B cell (primary cell): ENCODE measurements around the gene GPHB5. TPM values are rescaled to one million over a fixed set of nuclear protein-coding genes. Genes with fewer than 3 reads are reported as not detected.

Source experiments
- ATAC-seq: fragments of 200-7000 bp; cut with Tn5 transposase; one replicate; pipeline ENCODE4 v1.10.0; 2021; ENCODE audit warnings: low read depth, mild to moderate bottlenecking, moderate number of reproducible peaks, moderate library complexity
- CTCF ChIA-PET: fragments of 350-600 bp; sonication (Branson Sonifier 250); formaldehyde crosslinking; loops from one replicate; lab custom pipeline; 2021; ENCODE audit warnings: antibody characterized with exemption, inconsistent platforms; lab: Charles Lee
- POLR2A ChIA-PET: fragments of 350-600 bp; sonication (Branson Sonifier 250); formaldehyde crosslinking; loops from one replicate; lab custom pipeline; 2021; ENCODE audit warnings: antibody characterized with exemption; lab: Charles Lee
- DNase-seq: peaks from one replicate; pipeline ENCODE4 v3.0.0; 2013
- H2AFZ ChIP-seq: 2 replicates; pipeline ENCODE4 v1.6.1; 2012; ENCODE audit warnings: mild to moderate bottlenecking, low read depth, low read length; ENCODE audit not compliant: insufficient read depth, poor library complexity, severe bottlenecking
- H3K27ac ChIP-seq, 2 donors: 1 replicate in 1 of 2; 2 replicates in 1 of 2; pipeline ENCODE4 v1.5.1; 2012 to 2013; ENCODE audit warnings: low read length in 2 of 2, mild to moderate bottlenecking in 2 of 2, moderate library complexity in 1 of 2
- H3K27me3 ChIP-seq, 4 experiments: fragments of 200-600 bp in 1 of 4; sonication (generic) in 1 of 4; replicated peaks in 1 of 4; 1 replicate in 2 of 4; 2 replicates in 2 of 4; pipeline versions ENCODE4 v1.6.1 to v1.7.0; 2013 to 2016; ENCODE audit warnings: low read length in 3 of 4, mild to moderate bottlenecking in 2 of 4, mixed read lengths in 1 of 4, moderate library complexity in 1 of 4; ENCODE audit not compliant: insufficient read depth in 4 of 4, control insufficient read depth in 3 of 4; ENCODE audit errors: control extremely low read depth in 1 of 4
- H3K36me3 ChIP-seq, 2 experiments: replicated peaks in 1 of 2; 1 replicate in 1 of 2; 2 replicates in 1 of 2; pipeline versions ENCODE4 v1.6.1 to v1.7.1; 2013; ENCODE audit warnings: low read length in 1 of 2; ENCODE audit not compliant: insufficient read depth in 2 of 2, control insufficient read depth in 1 of 2; ENCODE audit errors: control extremely low read depth in 1 of 2, extremely low read depth in 1 of 2
- H3K4me1 ChIP-seq, 2 donors: fragments of 200-600 bp in 1 of 2; sonication (generic) in 1 of 2; 1 replicate in 1 of 2; 2 replicates in 1 of 2; pipeline versions ENCODE4 v1.5.1 to v1.6.1; 2013 to 2017; ENCODE audit warnings: low read length in 2 of 2; ENCODE audit not compliant: control insufficient read depth in 2 of 2, insufficient read depth in 2 of 2
- H3K4me2 ChIP-seq: replicated peaks from 2 replicates; pipeline ENCODE3; 2012; ENCODE audit warnings: mild to moderate bottlenecking, low read depth, low read length; ENCODE audit not compliant: poor library complexity, severe bottlenecking
- H3K4me3 ChIP-seq, 5 experiments: fragments of 200-600 bp in 1 of 5; sonication (generic) in 1 of 5; 1 replicate in 3 of 5; 2 replicates in 2 of 5; pipeline versions ENCODE4 v1.5.1 to v1.7.0; 2011 to 2016; ENCODE audit warnings: low read length in 4 of 5, mild to moderate bottlenecking in 4 of 5, low read depth in 2 of 5, control low read depth in 1 of 5, moderate library complexity in 1 of 5; ENCODE audit not compliant: insufficient read depth in 1 of 5; ENCODE audit errors: control extremely low read depth in 1 of 5, extremely low read depth in 1 of 5
- H3K79me2 ChIP-seq: fragments of 200-600 bp; sonication (generic); one replicate; pipeline ENCODE4 v1.6.0; 2016; ENCODE audit warnings: low read length; ENCODE audit not compliant: control insufficient read depth, insufficient read depth
- H3K9ac ChIP-seq: fragments of 200-600 bp; sonication (generic); 2 replicates; pipeline ENCODE4 v1.6.1; 2017; ENCODE audit warnings: mild to moderate bottlenecking, low read length, moderate library complexity
- H3K9me3 ChIP-seq, 3 donors: one replicate each; pipeline versions ENCODE4 v1.6.1 to v1.7.1; 2013; ENCODE audit warnings: low read length in 2 of 3; ENCODE audit not compliant: control insufficient read depth in 2 of 3, insufficient read depth in 1 of 3; ENCODE audit errors: control extremely low read depth in 1 of 3
- H4K20me1 ChIP-seq: 2 replicates; pipeline ENCODE4 v1.6.0; 2012; ENCODE audit warnings: mild to moderate bottlenecking, low read length; ENCODE audit not compliant: insufficient read depth, control insufficient read depth, poor library complexity, severe bottlenecking
- H3K27ac Mint-ChIP-seq: one replicate; pipeline ENCODE4 v1.8.0; 2021; ENCODE audit warnings: mixed read lengths
- H3K27me3 Mint-ChIP-seq: one replicate; pipeline ENCODE4 v1.8.0; 2021; ENCODE audit warnings: mixed read lengths
- H3K4me1 Mint-ChIP-seq: one replicate; pipeline ENCODE4 v1.8.0; 2021; ENCODE audit warnings: mixed read lengths
- H3K4me3 Mint-ChIP-seq: one replicate; pipeline ENCODE4 v1.8.0; 2021; ENCODE audit warnings: mixed read lengths
- H3K9me3 Mint-ChIP-seq: one replicate; pipeline ENCODE4 v1.8.0; 2022; ENCODE audit warnings: mixed read lengths; ENCODE audit not compliant: insufficient read depth
- EZH2 ChIP-seq: IDR thresholded peaks from 2 replicates; pipeline ENCODE4 v1.6.1; 2012; ENCODE audit warnings: borderline replicate concordance, low read depth, mild to moderate bottlenecking, moderate library complexity, low read length; ENCODE audit not compliant: insufficient read depth, poor library complexity, severe bottlenecking
- WGBS: methylation state at CpG from one replicate; pipeline ENCODE4 v1.1.5; 2013; ENCODE audit warnings: missing lambda C conversion rate; ENCODE audit not compliant: insufficient coverage; 5-methylcytosine and 5-hydroxymethylcytosine counted together
- intact Hi-C: fragments of 100-400 bp; cut with micrococcal nuclease; formaldehyde crosslinking; loops from one replicate; pipeline ENCODE4 v1.10.0; 2022
- polyA plus RNA-seq: library from polyadenylated mRNA; depleted of rRNA; stranded (reverse); fragments of >200 nt; gene quantifications from 2 replicates; pipeline ENCODE4 v1.2.3, GENCODE V29; 2012
- total RNA-seq, 2 donors: library from RNA; stranded (reverse); fragments of 120-200 nt in 1 of 2; gene quantifications; 1 replicate in 1 of 2; 2 replicates in 1 of 2; pipeline versions ENCODE4 v1.2.3 to v1.2.4, GENCODE V29; 2013 to 2022
- TF ChIP-seq, protein P1 (sequence below): fragments of 200-600 bp; IDR thresholded peaks from one replicate; pipeline ENCODE4 v1.8.0; 2022; ENCODE audit warnings: antibody characterized with exemption, mild to moderate bottlenecking

Gene GPHB5
- total and polyA plus RNA-seq, 2 donors (not counting 1 experiment from before 2014, with no cell fraction given), result not detected

DNA sequence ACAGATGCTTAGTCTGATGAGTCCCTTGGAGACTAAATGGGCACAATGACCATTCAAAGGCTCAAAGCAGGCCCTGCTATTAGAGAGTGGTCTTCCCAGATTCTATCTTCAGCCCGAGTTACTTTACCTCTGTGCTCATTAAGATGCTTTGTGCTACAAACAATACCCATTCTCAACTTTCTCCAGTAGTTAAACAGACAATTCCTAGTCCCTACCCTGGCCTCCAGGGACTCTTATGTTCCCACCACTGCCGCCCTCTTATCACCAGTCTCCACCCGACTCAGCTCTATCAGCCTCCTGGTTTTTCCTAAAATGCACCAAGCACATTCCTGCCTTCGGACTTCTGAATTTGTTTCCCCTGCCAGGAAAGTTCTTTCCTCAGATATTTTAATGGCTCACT is 25.6 kb upstream of the GPHB5 start:
- no peaks in the 10 kb centered on the region for H3K4me1 ChIP-seq
- WGBS, result 78% methylated on average over 4 of the region's 4 CpGs
- intact Hi-C loops, result no loop called here
- Mint-ChIP-seq H3K4me1 (no peaks in the 10 kb centered on the region), H3K27me3 (peaks cover 46% of the 10 kb centered on the region), H3K9me3 (no peaks in the 10 kb centered on the region), H3K27ac (no peak overlapping the region), H3K4me3 (no peak overlapping the region)
- H3K4me2 ChIP-seq, result no peak overlapping the region
- H3K4me3 ChIP-seq, result no peak overlapping the region
- peaks cover 0 to 14% (median 0%) of the 10 kb centered on the region in 4 experiments for H3K27me3 ChIP-seq
- no peak overlapping the region for H3K9ac ChIP-seq
- ChIA-PET POLR2A (no interaction called here), CTCF (no interaction called here)
- no peak overlapping the region for H2AFZ ChIP-seq
- H3K79me2 ChIP-seq, result no peaks in the 10 kb centered on the region
- no peaks in the 10 kb centered on the region for H4K20me1 ChIP-seq
- no peak for ATAC-seq
- no peaks in the 10 kb centered on the region for H3K9me3 ChIP-seq
- no peaks in the 10 kb centered on the region for H3K36me3 ChIP-seq
- TF ChIP-seq, protein P1, sequence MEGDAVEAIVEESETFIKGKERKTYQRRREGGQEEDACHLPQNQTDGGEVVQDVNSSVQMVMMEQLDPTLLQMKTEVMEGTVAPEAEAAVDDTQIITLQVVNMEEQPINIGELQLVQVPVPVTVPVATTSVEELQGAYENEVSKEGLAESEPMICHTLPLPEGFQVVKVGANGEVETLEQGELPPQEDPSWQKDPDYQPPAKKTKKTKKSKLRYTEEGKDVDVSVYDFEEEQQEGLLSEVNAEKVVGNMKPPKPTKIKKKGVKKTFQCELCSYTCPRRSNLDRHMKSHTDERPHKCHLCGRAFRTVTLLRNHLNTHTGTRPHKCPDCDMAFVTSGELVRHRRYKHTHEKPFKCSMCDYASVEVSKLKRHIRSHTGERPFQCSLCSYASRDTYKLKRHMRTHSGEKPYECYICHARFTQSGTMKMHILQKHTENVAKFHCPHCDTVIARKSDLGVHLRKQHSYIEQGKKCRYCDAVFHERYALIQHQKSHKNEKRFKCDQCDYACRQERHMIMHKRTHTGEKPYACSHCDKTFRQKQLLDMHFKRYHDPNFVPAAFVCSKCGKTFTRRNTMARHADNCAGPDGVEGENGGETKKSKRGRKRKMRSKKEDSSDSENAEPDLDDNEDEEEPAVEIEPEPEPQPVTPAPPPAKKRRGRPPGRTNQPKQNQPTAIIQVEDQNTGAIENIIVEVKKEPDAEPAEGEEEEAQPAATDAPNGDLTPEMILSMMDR, result no peak
- no peak for TF ChIP-seq EZH2
- no peak for DNase-seq
- no peak overlapping the region for H3K27ac ChIP-seq

DNA sequence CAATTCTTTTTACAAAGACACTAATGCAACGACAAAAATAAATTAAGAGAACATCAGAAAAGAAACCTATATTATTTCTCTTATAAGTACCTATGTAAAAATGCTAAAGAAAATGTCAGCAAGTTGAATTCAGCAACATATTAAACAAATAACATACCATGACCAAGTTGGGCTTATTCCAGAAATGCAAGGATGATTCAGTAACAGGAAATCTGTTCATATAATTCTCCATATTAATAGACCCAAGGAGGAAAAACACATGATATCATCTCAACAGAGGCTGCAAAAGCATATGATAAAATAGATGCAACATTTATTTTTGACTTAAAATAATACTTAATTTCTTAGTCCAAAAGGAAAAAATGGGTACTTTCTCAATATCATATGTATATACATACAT is 25.1 kb upstream of the GPHB5 start:
- Histone ChIP-seq H3K9ac (no peak overlapping the region), H3K4me3 (no peak overlapping the region), H3K79me2 (no peaks in the 10 kb centered on the region), H3K36me3 (no peaks in the 10 kb centered on the region), H3K27ac (no peak overlapping the region), H3K4me1 (no peaks in the 10 kb centered on the region), H3K4me2 (no peak overlapping the region), H2AFZ (no peak overlapping the region), H3K9me3 (no peaks in the 10 kb centered on the region), H4K20me1 (no peaks in the 10 kb centered on the region), H3K27me3 (peaks cover 0 to 14% (median 0%) of the 10 kb centered on the region in 4 experiments)
- H3K4me1 Mint-ChIP-seq, result no peaks in the 10 kb centered on the region
- no peak overlapping the region for H3K27ac Mint-ChIP-seq
- ChIA-PET CTCF (no interaction called here), POLR2A (no interaction called here)
- ATAC-seq (no peak), DNase-seq (no peak)
- no peak overlapping the region for H3K4me3 Mint-ChIP-seq
- peaks cover 46% of the 10 kb centered on the region for H3K27me3 Mint-ChIP-seq
- intact Hi-C loops, result no loop called here
- H3K9me3 Mint-ChIP-seq, result peaks cover under 1% of the 10 kb centered on the region
- TF ChIP-seq, protein P1, result no peak
- no peak for TF ChIP-seq EZH2
- no CpG with 5 or more reads among the region's 1 CpG for WGBS
